Ovary (tissue), 10 donors: ENCODE results near the gene SELENON. TPM values are rescaled to one million over a fixed set of nuclear protein-coding genes. Genes with fewer than 3 reads are reported as not detected.

Experiments used
- DNase-seq, 5 donors: peaks; one replicate each; pipeline ENCODE4 v3.0.0-alpha.2; 2019 to 2020
- H3K27ac ChIP-seq, 2 donors: fragments of 200-600 bp; one replicate each; pipeline versions ENCODE4 v1.5.1 to v1.8.0; 2019 to 2022
- H3K27me3 ChIP-seq: fragments of 200-600 bp; one replicate; pipeline ENCODE4 v1.8.0; 2022
- H3K36me3 ChIP-seq: fragments of 200-600 bp; sonication (generic); one replicate; pipeline ENCODE4 v1.5.1; 2019
- H3K4me1 ChIP-seq: one replicate; pipeline ENCODE4 v1.8.1; 2013; ENCODE audit warnings: mild to moderate bottlenecking, moderate library complexity; ENCODE audit not compliant: insufficient read depth
- H3K4me3 ChIP-seq: fragments of 200-600 bp; sonication (generic); one replicate; pipeline ENCODE4 v1.5.1; 2017
- H3K9me3 ChIP-seq, 2 donors: fragments of 200-600 bp in 1 of 2; sonication (generic) in 1 of 2; one replicate each; pipeline versions ENCODE4 v1.5.1 to v1.8.1; 2013 to 2019; ENCODE audit warnings: mild to moderate bottlenecking in 1 of 2, moderate library complexity in 1 of 2
- EP300 ChIP-seq: sonication (generic); formaldehyde crosslinking; IDR thresholded peaks from one replicate; pipeline ENCODE4 v1.6.1; 2017; ENCODE audit warnings: antibody characterized with exemption
- POLR2A ChIP-seq: fragments of 450-650 bp; IDR thresholded peaks from one replicate; pipeline ENCODE4 v1.6.1; 2017; ENCODE audit warnings: antibody characterized with exemption, mild to moderate bottlenecking, moderate library complexity
- WGBS, 3 donors: extraction: QIAGEN DNeasy Blood & Tissue Kit in 1 of 3; methylation state at CpG; one replicate each; pipeline versions ENCODE4 v1.1.5 to v1.1.7; 2013 to 2017; 5-methylcytosine and 5-hydroxymethylcytosine counted together
- intact Hi-C, 4 donors: fragments of 100-400 bp; cut with DNase I; formaldehyde crosslinking; loops; one replicate each; pipeline versions ENCODE4 v1.11.0 to v1.15.1; 2022 to 2023
- long read RNA-seq, 3 donors: library from polyadenylated mRNA in 2 of 3; unstranded in 2 of 3; transcript quantifications; one replicate each; pipeline ENCODE4 v2.0.0 and lab custom pipeline, GENCODE V29; 2021 to 2026
- polyA plus RNA-seq, 2 donors: library from polyadenylated mRNA; stranded (reverse); fragments of 200-250 nt in 1 of 2; fragments of 350-450 nt in 1 of 2; fragmentation: Illumina TruSeq in 1 of 2; extraction: RNeasy Lipid Tissue Mini Kit (QIAGEN cat#74804) in 1 of 2; gene quantifications; one replicate each; pipeline ENCODE4 v1.2.3, GENCODE V29; 2013 to 2014
- total RNA-seq, 7 donors: library from RNA; depleted of rRNA in 2 of 7; stranded (reverse); fragments of >200 nt in 2 of 7; fragmentation: NEBNext Ultra II Directional in 3 of 7; extraction: Animal tissue kit (Norgen Biotek cat#: 25700) in 3 of 7; gene quantifications; one replicate each; pipeline versions ENCODE4 v1.1.0 to v1.2.4, GENCODE V29; 2016 to 2023
- TF ChIP-seq, protein P1 (sequence below), 3 donors: fragments of 450-650 bp in 2 of 3; fragments of 200-600 bp in 1 of 3; IDR thresholded peaks; one replicate each; pipeline versions ENCODE4 v1.5.1 to v1.8.0; 2016 to 2022; ENCODE audit warnings: antibody characterized with exemption in 3 of 3, mild to moderate bottlenecking in 1 of 3
- donor health status: DM: no; HTN: no; CAD: no; lungs with moderate emphysema.
- donor health status: DM: no; HTN: no; CAD: no.
- donor health status: Bipolar disorder and iron deficiency.
- donor health status: DM: yes; HTN: yes; CAD: no.
- donor health status: DM: no; HTN: no; CAD: no.
- donor health status: DM: yes; HTN: yes; CAD: no.

SELENON gene, protein sequence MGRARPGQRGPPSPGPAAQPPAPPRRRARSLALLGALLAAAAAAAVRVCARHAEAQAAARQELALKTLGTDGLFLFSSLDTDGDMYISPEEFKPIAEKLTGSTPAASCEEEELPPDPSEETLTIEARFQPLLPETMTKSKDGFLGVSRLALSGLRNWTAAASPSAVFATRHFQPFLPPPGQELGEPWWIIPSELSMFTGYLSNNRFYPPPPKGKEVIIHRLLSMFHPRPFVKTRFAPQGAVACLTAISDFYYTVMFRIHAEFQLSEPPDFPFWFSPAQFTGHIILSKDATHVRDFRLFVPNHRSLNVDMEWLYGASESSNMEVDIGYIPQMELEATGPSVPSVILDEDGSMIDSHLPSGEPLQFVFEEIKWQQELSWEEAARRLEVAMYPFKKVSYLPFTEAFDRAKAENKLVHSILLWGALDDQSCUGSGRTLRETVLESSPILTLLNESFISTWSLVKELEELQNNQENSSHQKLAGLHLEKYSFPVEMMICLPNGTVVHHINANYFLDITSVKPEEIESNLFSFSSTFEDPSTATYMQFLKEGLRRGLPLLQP
- total RNA-seq (100 to 1,000 TPM in 1 of 7 donors, 10 to 100 TPM in 6; 13.9 to 139 (median 69.2) TPM), polyA plus RNA-seq (10 to 100 TPM; 45.7 to 51.9 TPM)
- long read RNA-seq, donor 1, partial matches to known transcripts = 2 of 6 reads
- long read RNA-seq, donor 1, other reads (novel, unspliced or antisense) = 4 of 6 reads
- long read RNA-seq, donor 2, full-length matches to known transcripts = 10 of 15 reads
- long read RNA-seq, donor 2, partial matches to known transcripts = 5 of 15 reads
- long read RNA-seq, donor 2, other reads (novel, unspliced or antisense) = 0 of 15 reads
- long read RNA-seq, donor 3, full-length matches to known transcripts = 31 of 72 reads
- long read RNA-seq, donor 3, partial matches to known transcripts = 39 of 72 reads
- long read RNA-seq, donor 3, other reads (novel, unspliced or antisense) = 2 of 72 reads

DNA sequence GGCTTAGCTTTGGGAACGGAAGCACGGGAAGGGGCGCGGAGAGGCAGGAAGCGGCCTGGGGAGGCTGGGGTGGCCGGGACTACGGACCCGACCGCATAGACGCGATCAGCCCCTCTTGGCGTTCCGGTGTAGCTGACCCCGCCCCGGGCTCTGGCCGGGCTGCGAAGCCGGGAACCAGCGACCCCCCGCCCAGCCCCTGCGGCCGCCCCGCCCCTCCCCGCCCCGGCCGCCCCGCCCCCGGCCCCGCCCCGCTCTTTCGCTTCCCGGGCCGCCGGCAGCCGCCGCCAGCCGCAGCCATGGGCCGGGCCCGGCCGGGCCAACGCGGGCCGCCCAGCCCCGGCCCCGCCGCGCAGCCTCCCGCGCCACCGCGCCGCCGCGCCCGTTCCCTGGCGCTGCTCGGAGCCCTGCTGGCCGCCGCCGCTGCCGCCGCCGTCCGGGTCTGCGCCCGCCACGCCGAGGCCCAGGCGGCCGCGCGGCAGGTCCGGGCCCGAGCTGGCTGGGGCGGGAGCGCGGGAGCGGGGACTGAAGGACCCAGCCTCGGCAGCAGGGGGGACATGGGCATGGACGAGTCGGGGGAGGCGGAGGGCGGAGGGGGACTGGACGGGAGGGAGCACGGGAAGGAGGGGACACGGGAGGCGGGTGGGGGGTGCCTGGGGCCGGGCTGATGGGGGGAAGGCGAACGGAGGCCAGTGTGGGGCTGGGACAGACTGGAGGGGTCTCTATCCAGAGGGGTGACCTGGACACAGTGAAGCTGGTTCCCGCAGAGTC is at the start of gene SELENON:
Gene SELENON, plus strand, starts transcription at position 259 of the 768 bp plus-strand sequence. Its CDS starts 38 bp downstream, at position 297.
- no peaks in the 10 kb centered on the region for H3K36me3 ChIP-seq
- TF ChIP-seq, protein P1, sequence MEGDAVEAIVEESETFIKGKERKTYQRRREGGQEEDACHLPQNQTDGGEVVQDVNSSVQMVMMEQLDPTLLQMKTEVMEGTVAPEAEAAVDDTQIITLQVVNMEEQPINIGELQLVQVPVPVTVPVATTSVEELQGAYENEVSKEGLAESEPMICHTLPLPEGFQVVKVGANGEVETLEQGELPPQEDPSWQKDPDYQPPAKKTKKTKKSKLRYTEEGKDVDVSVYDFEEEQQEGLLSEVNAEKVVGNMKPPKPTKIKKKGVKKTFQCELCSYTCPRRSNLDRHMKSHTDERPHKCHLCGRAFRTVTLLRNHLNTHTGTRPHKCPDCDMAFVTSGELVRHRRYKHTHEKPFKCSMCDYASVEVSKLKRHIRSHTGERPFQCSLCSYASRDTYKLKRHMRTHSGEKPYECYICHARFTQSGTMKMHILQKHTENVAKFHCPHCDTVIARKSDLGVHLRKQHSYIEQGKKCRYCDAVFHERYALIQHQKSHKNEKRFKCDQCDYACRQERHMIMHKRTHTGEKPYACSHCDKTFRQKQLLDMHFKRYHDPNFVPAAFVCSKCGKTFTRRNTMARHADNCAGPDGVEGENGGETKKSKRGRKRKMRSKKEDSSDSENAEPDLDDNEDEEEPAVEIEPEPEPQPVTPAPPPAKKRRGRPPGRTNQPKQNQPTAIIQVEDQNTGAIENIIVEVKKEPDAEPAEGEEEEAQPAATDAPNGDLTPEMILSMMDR (IDR thresholded peaks at IDR 0.05) = no peak
- TF ChIP-seq POLR2A (no peak), EP300 (no peak)
- peaks cover 5% of the 10 kb centered on the region for H3K4me1 ChIP-seq
- peak within 1 kb of the TSS; percentile 47 for H3K4me3 ChIP-seq
- intact Hi-C loops = loop anchor here in 3 of 4 donors (5.0 to 10.0 kb wide), 6 partner anchors 55 to 1388 kb away; partner anchors contain the start of genes PAFAH2 (in 1 of the 3) and STPG1 (in 1 of the 3)
- DNase-seq = peak; percentile 52 to 79 (median 78)
- no peaks in the 10 kb centered on the region for H3K27me3 ChIP-seq
- H3K9me3 ChIP-seq = no peaks in the 10 kb centered on the region
- WGBS, 3 donors = 1 to 2% (median 1%) methylated on average over 38 to 91 of the region's 91 CpGs
- H3K27ac ChIP-seq = peak within 1 kb of the TSS; percentile 58 to 59

DNA sequence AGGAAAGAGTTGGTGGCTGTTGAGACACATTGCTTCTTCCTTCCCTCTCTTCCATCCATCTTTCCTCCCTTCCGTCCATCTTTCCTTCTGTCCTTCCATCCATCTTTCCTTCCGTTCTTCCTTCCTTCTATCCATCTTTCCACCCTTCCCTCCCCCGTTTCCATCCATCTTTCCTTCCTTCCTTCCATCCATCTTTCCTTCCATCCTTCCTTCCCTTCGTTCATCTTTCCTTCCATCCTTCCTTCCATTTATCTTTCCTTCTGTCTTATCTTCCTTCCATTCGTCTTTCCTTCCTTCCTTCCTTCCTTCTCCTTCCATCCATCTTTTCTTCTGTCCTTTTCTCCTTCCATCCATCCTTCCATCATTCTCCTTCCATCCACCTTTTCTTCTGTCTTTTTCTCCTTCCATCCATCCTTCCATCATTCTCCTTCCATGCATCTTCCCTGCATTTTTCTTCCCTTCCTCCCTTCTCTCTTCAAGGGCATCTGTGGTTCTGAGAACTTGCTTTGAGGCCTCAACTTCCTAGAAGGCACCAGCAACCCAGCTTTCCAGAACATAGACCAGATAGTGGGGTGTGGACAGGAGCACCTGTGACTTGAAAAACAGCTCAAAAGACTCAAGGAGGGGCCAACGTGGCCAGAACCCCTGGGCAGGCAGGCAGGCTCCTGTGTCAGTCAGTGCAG is 48.9 kb upstream of the SELENON start:
- Histone ChIP-seq H3K9me3 (no peaks in the 10 kb centered on the region), H3K27me3 (no peaks in the 10 kb centered on the region), H3K27ac (no peak overlapping the region), H3K4me3 (no peak overlapping the region), H3K36me3 (no peaks in the 10 kb centered on the region), H3K4me1 (no peaks in the 10 kb centered on the region)
- DNase-seq = no peak
- WGBS, 3 donors = 88 to 94% (median 92%) methylated on average over 6 of the region's 6 CpGs
- intact Hi-C loops = no loop called here
- no peak for TF ChIP-seq EP300
- TF ChIP-seq, protein P1 (IDR thresholded peaks at IDR 0.05) = no peak
- TF ChIP-seq POLR2A = no peak

DNA sequence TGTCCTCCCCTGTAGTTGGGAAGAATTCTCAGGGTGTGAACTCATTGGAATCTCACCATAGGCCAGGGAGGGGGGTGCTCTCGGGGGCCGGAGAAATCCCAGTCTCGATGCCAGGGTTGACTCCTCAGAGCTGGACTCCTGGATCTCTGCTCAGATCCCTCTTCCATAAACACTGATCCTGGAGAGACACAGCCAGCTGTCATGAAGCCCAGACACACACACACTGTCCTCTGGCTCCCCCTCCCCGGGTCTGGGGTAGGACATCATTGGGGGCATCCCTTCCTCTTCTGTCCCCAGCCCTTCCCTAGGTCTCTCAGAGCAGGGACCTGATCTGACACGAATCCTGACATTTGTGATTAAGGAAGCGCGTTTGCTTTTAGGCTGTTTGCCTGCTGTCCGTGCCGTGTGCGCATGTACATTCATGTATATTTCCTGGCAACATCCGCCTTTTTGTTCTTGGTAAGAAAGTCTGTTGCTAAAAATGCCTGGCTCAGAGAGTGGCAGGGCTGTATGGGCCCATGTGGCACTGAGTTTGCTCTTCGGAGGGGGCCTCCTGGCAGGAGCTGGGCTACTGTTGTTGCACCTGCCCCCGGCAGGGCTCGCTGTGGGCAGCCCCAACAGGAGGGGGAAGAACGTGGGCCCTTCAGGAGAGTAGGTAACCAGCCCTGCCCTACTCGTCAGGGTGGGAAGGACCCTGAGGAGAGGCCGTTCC is 45.4 kb upstream of the SELENON start:
- WGBS, 3 donors = 84 to 88% (median 86%) methylated on average over 17 of the region's 17 CpGs
- Histone ChIP-seq H3K4me3 (no peak overlapping the region), H3K4me1 (no peaks in the 10 kb centered on the region), H3K27ac (no peak overlapping the region), H3K36me3 (no peaks in the 10 kb centered on the region), H3K27me3 (no peaks in the 10 kb centered on the region), H3K9me3 (no peaks in the 10 kb centered on the region)
- TF ChIP-seq EP300 (no peak), POLR2A (no peak)
- TF ChIP-seq, protein P1 (IDR thresholded peaks at IDR 0.05) = no peak
- DNase-seq = no peak
- intact Hi-C loops = no loop called here
